Coronary artery (tissue), 2 donors: ENCODE data around the gene ARF6.

ENCODE experiments used
- DNase-seq: peaks from one replicate; pipeline ENCODE4 v3.0.0-alpha.2; 2017; ENCODE audit warnings: low spot score
- H3K27ac ChIP-seq, 2 donors: fragments of 200-600 bp; sonication (generic); one replicate each; pipeline ENCODE4 v1.5.1; 2016 to 2019
- H3K4me3 ChIP-seq: fragments of 200-600 bp; sonication (generic); 2 replicates; pipeline ENCODE4 v1.5.1; 2016; ENCODE audit warnings: mild to moderate bottlenecking, moderate library complexity
- TF ChIP-seq, protein P1 (sequence below): fragments of 200-600 bp; sonication (generic); IDR thresholded peaks from one replicate; pipeline ENCODE4 v1.5.1; 2019; ENCODE audit warnings: antibody characterized with exemption

ARF6 gene

DNA sequence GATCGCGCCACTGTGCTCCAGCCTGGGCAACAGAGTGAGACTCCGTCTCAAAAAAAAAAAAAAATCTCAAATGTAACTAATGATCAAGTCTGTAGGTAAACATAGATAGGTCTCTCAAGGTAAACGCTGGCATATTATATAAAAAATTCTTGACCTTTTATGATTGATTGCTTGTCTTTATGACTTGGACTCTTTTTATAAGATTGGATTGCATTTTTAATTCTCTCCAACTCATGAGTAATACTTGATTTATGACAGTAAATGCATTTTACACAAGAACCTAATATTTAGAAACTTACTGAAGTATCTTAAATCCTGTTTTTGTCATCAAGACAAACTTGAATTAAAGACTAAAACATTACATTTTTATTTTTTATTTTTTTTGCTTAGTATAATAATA, 16.1 kb downstream of the ARF6 start:
- TF ChIP-seq, protein P1, sequence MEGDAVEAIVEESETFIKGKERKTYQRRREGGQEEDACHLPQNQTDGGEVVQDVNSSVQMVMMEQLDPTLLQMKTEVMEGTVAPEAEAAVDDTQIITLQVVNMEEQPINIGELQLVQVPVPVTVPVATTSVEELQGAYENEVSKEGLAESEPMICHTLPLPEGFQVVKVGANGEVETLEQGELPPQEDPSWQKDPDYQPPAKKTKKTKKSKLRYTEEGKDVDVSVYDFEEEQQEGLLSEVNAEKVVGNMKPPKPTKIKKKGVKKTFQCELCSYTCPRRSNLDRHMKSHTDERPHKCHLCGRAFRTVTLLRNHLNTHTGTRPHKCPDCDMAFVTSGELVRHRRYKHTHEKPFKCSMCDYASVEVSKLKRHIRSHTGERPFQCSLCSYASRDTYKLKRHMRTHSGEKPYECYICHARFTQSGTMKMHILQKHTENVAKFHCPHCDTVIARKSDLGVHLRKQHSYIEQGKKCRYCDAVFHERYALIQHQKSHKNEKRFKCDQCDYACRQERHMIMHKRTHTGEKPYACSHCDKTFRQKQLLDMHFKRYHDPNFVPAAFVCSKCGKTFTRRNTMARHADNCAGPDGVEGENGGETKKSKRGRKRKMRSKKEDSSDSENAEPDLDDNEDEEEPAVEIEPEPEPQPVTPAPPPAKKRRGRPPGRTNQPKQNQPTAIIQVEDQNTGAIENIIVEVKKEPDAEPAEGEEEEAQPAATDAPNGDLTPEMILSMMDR, result no peak
- no peak for DNase-seq
- Histone ChIP-seq H3K4me3 (no peak overlapping the region), H3K27ac (no peak overlapping the region)

GRCh38 chr14:49915085-49915484, 22.2 kb downstream of the ARF6 start:
- DNase-seq, result no peak
- TF ChIP-seq, protein P1, result no peak
- H3K4me3 ChIP-seq, result no peak overlapping the region
- no peak overlapping the region for H3K27ac ChIP-seq

DNA sequence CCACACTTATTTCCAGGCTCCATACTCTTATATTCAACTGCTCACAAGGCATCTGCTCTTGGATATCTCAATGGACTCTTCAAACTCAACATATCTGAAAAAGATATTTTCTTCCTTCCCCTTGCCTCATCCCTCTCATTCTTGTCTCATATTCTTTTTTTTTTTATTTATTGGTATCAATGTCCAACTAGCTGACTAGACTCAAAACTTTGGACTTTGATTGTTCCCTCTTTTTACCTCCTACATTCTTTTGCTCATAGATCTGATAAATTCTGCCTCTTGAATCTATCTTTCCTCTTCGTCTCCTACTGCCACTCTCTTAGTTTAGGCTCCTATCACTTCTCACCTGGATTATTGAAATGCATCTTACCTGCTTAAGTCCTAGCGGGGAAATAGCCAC, 25.8 kb downstream of the ARF6 start:
- Histone ChIP-seq H3K27ac (no peak overlapping the region), H3K4me3 (no peak overlapping the region)
- TF ChIP-seq, protein P1, result no peak
- DNase-seq, result no peak

- DNase-seq, result no peak
- H3K27ac ChIP-seq, result no peak overlapping the region
Observed at GRCh38 chr14:49919825-49920659, 27.2 kb downstream of the ARF6 start.

DNA sequence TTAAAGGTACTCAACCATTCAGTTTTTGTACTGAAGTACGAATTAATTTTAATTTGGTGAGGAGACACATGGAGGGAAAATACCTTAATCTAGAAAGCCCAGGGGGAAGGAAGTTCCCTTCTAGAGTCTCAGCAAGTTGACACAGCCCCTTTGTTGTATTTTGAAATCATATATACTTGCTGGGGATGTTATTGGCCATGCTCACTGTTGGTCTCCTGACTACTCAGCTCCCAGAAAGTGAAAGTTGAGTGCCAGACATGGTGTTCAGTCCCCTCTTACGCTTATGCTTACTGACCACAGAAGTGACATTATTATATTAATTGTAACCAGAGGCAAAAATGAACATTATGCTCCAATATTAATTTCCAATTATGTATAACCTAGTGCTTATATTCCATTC, 28.1 kb downstream of the ARF6 start:
- TF ChIP-seq, protein P1, result no peak
- Histone ChIP-seq H3K27ac (no peak overlapping the region), H3K4me3 (no peak overlapping the region)
- no peak for DNase-seq

More at GRCh38 chr14:49919825-49920659, 27.2 kb downstream of the ARF6 start:
- TF ChIP-seq, protein P1, result no peak
- no peak overlapping the region for H3K4me3 ChIP-seq

GRCh38 chr14:49921401-49921800, 28.5 kb downstream of the ARF6 start:
- TF ChIP-seq, protein P1, result no peak

DNA sequence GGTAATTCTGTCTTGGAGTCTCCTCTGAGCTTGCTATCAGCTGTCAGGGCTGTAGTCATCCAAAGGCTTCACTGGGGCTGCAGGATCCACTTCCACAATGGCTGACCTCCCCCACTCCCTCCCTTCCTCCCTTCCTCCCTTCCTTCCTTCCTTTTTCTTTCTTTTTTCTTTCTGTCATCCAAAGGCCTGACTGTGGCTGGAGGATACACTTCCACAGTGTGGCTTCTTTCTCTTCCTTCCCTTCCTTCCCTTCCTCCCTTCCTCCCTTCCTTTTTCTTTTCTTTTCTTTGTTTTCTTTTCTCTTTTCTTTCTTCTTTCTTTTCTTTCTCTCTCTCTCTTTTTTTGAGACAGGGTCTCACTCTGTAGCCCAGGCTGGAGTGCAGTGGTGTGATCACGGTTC, 30.6 kb downstream of the ARF6 start:
- TF ChIP-seq, protein P1, result no peak

More at GRCh38 chr14:49921401-49921800, 28.5 kb downstream of the ARF6 start:
- Histone ChIP-seq H3K27ac (no peak overlapping the region), H3K4me3 (no peak overlapping the region)
- DNase-seq, result no peak

More for the DNA sequence above, 30.6 kb downstream of the ARF6 start:
- no peak overlapping the region for H3K4me3 ChIP-seq
- H3K27ac ChIP-seq, result no peak overlapping the region
- DNase-seq, result no peak
